NCI-H128 (cell line): ENCODE results near the gene MSMP.

Source experiments
- DNase-seq: peaks from one replicate; lab custom pipeline; 2025; ENCODE audit not compliant: unreplicated experiment; lab: John Stamatoyannopoulos, UW

MSMP gene

GRCh38 chr9:35723908-35724307, 30.2 kb downstream of the MSMP start:
- no peak for DNase-seq

GRCh38 chr9:35723426-35723825, 30.6 kb downstream of the MSMP start:
- DNase-seq = no peak

- no peak for DNase-seq
Measured at GRCh38 chr9:35719546-35719945, 34.5 kb downstream of the MSMP start.

- DNase-seq = no peak
Measured at GRCh38 chr9:35718721-35719511, 35.2 kb downstream of the MSMP start.

- DNase-seq = no peak
Measured at GRCh38 chr9:35717132-35717870, 36.8 kb downstream of the MSMP start.

- no peak for DNase-seq
Measured at GRCh38 chr9:35716230-35716629, 37.8 kb downstream of the MSMP start.

- no peak for DNase-seq
Measured at GRCh38 chr9:35714579-35715252, 39.4 kb downstream of the MSMP start.

- DNase-seq = no peak
Measured at GRCh38 chr9:35714123-35714522, 40.0 kb downstream of the MSMP start.

GRCh38 chr9:35713578-35713977, 40.5 kb downstream of the MSMP start:
- DNase-seq = no peak

- DNase-seq = no peak
Measured at GRCh38 chr9:35712762-35713400, 41.2 kb downstream of the MSMP start.

GRCh38 chr9:35711501-35712428, 42.3 kb downstream of the MSMP start:
- no peak for DNase-seq

- no peak for DNase-seq
Measured at GRCh38 chr9:35710818-35711500, 43.1 kb downstream of the MSMP start.

- DNase-seq = no peak
Measured at GRCh38 chr9:35708146-35708545, 45.9 kb downstream of the MSMP start.

- DNase-seq = no peak
Measured at GRCh38 chr9:35706951-35707350, 47.1 kb downstream of the MSMP start.

GRCh38 chr9:35705836-35706430, 48.1 kb downstream of the MSMP start:
- DNase-seq = no peak

- no peak for DNase-seq
Measured at GRCh38 chr9:35705372-35705771, 48.7 kb downstream of the MSMP start.

GRCh38 chr9:35703906-35704672, 50.0 kb downstream of the MSMP start:
- DNase-seq = no peak
